Measurements from ENCODE around the gene HPS1. TPM values are rescaled to one million over a fixed set of nuclear protein-coding genes. Genes with fewer than 3 reads are reported as not detected.

The HPS1 gene
- total and polyA plus RNA-seq, 10 of the 15 experiments (the other 5 are each of a cell fraction or from before 2014, with no cell fraction given) = 27.1 to 138 (median 54.8) TPM

- TF ChIP-seq USF2 (IDR thresholded peaks at IDR 0.05; ENCODE audit: borderline replicate concordance, low read depth, low read length) = no peak
Measured at GRCh38 chr10:98456686-98457482, 10.1 kb upstream of the HPS1 start (continued).

DNA sequence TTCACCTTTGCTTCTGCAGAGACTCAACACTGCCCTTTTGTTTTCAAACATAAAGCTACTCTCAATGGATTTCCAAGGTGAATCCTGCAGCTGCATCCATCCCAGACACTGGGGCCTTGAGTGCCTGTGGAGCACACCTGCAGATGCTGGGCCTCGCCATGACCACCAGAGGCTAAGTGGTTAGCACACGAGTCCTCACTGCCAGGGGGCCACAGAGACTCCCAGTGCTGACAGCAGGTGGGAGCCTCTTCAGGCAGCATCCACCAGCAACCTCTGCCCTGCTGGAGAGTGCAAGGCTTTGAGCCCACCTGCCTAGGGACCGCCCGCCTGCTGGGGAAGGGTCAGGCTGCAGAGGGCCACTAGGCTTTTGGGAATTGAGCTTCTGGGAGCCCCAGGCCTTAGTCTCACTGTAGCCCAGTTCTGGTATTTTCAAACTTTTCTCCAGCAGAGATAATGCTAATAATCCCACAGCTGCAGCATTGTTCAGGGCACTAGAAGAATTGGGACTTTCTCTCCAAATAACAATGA lies 9.4 kb upstream of the HPS1 start:
- POLR2A ChIA-PET = no interaction called here
- no TSS peak for BruUV-seq (replicated peaks)
- TF ChIP-seq SIN3A (IDR thresholded peaks at IDR 0.05; ENCODE audit: low read depth, low read length) (no peak), SIX5 (IDR thresholded peaks at IDR 0.05; ENCODE audit: low read depth, low read length, severe bottlenecking) (no peak), WRNIP1 (IDR thresholded peaks at IDR 0.05; ENCODE audit: borderline replicate concordance, low read depth, low read length) (no peak), LARP7 (IDR thresholded peaks at IDR 0.05) (no peak), TCF7 (IDR thresholded peaks at IDR 0.05; ENCODE audit: borderline replicate concordance) (no peak), SREBF1 (IDR thresholded peaks at IDR 0.05; ENCODE audit: low read length) (no peak), E2F4 (IDR thresholded peaks at IDR 0.05; ENCODE audit: low read depth, low read length) (no peak), CHD2 (IDR thresholded peaks at IDR 0.05; ENCODE audit: borderline replicate concordance, low read depth, low read length) (no peak), JUND (IDR thresholded peaks at IDR 0.05; ENCODE audit: low read depth, low read length) (no peak)
- TF ChIP-seq, protein P1, sequence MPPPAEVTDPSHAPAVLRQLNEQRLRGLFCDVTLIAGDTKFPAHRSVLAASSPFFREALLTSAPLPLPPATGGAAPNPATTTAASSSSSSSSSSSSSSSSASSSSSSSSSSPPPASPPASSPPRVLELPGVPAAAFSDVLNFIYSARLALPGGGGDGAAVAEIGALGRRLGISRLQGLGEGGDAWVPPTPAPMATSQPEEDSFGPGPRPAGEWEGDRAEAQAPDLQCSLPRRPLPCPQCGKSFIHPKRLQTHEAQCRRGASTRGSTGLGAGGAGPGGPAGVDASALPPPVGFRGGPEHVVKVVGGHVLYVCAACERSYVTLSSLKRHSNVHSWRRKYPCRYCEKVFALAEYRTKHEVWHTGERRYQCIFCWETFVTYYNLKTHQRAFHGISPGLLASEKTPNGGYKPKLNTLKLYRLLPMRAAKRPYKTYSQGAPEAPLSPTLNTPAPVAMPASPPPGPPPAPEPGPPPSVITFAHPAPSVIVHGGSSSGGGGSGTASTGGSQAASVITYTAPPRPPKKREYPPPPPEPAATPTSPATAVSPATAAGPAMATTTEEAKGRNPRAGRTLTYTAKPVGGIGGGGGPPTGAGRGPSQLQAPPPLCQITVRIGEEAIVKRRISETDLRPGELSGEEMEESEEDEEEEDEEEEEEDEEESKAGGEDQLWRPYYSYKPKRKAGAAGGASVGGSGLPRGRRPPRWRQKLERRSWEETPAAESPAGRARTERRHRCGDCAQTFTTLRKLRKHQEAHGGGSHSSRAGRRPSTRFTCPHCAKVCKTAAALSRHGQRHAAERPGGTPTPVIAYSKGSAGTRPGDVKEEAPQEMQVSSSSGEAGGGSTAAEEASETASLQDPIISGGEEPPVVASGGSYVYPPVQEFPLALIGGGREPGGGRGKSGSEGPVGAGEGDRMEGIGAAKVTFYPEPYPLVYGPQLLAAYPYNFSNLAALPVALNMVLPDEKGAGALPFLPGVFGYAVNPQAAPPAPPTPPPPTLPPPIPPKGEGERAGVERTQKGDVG (CRISPR knock-in tag; IDR thresholded peaks at IDR 0.05) = no peak
- TF ChIP-seq, protein P2, sequence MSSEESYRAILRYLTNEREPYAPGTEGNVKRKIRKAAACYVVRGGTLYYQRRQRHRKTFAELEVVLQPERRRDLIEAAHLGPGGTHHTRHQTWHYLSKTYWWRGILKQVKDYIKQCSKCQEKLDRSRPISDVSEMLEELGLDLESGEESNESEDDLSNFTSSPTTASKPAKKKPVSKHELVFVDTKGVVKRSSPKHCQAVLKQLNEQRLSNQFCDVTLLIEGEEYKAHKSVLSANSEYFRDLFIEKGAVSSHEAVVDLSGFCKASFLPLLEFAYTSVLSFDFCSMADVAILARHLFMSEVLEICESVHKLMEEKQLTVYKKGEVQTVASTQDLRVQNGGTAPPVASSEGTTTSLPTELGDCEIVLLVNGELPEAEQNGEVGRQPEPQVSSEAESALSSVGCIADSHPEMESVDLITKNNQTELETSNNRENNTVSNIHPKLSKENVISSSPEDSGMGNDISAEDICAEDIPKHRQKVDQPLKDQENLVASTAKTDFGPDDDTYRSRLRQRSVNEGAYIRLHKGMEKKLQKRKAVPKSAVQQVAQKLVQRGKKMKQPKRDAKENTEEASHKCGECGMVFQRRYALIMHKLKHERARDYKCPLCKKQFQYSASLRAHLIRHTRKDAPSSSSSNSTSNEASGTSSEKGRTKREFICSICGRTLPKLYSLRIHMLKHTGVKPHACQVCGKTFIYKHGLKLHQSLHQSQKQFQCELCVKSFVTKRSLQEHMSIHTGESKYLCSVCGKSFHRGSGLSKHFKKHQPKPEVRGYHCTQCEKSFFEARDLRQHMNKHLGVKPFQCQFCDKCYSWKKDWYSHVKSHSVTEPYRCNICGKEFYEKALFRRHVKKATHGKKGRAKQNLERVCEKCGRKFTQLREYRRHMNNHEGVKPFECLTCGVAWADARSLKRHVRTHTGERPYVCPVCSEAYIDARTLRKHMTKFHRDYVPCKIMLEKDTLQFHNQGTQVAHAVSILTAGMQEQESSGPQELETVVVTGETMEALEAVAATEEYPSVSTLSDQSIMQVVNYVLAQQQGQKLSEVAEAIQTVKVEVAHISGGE (CRISPR knock-in tag; IDR thresholded peaks at IDR 0.05) = no peak

More for the DNA sequence above, 9.4 kb upstream of the HPS1 start:
- no peaks in the 10 kb centered on the region for H3K9me3 ChIP-seq (replicated peaks; ENCODE audit: control insufficient read depth, insufficient read depth, low read length)
- H3K9ac ChIP-seq (ENCODE audit: control insufficient read depth, insufficient read depth, low read length) = no peak overlapping the region
- H3K36me3 ChIP-seq (ENCODE audit: control insufficient read depth in 2 of 2, insufficient read depth in 2 of 2, low read length in 1 of 2) = no peaks in the 10 kb centered on the region
- H3K27ac ChIP-seq (ENCODE audit: control insufficient read depth, insufficient read depth) = no peak overlapping the region
- no peak for ATAC-seq
- WGBS (ENCODE audit: insufficient coverage, insufficient replicate concordance, low lambda C conversion rate, missing lambda C conversion rate) = 42% methylated on average over 4 of the region's 4 CpGs
- SMC1A ChIA-PET (ENCODE audit: uncharacterized antibody, unreplicated experiment) = no interaction called here
- in situ Hi-C loops (cut with MboI) = no loop called here
- H3K27me3 ChIP-seq (replicated peaks in 1 of 2; ENCODE audit: control insufficient read depth in 2 of 2, insufficient read depth in 2 of 2, low read length in 1 of 2) = no peaks in the 10 kb centered on the region
- H4K20me1 ChIP-seq (ENCODE audit: control insufficient read depth, insufficient read depth) = no peaks in the 10 kb centered on the region
- CTCF ChIA-PET = no interaction called here
- DNase-seq (ENCODE audit: low read depth, low spot score) = no peak
- H3K79me2 ChIP-seq (ENCODE audit: control insufficient read depth, insufficient read depth, low read length) = no peaks in the 10 kb centered on the region
- no peak overlapping the region for H2AFZ ChIP-seq (ENCODE audit: control insufficient read depth, low read depth, low read length)
- H3K4me1 ChIP-seq (ENCODE audit: control insufficient read depth, insufficient read depth, low read length) = no peaks in the 10 kb centered on the region
- intact Hi-C loops (cut with micrococcal nuclease; ENCODE audit: unreplicated experiment) = no loop called here
- no peak overlapping the region for H3K4me3 ChIP-seq
- RAD21 ChIA-PET (ENCODE audit: unreplicated experiment) = no interaction called here
- H3K4me2 ChIP-seq (ENCODE audit: control insufficient read depth, insufficient read depth) = no peak overlapping the region
- FAIRE-seq = no peak
